Measurements from ENCODE around the gene DNAJC3. TPM values are rescaled to one million over a fixed set of nuclear protein-coding genes. Genes with fewer than 3 reads are reported as not detected.

DNAJC3 gene
- polyA plus RNA-seq, 1 of the 3 experiments (the other 2 are of a cell fraction): 5.8 TPM

DNA sequence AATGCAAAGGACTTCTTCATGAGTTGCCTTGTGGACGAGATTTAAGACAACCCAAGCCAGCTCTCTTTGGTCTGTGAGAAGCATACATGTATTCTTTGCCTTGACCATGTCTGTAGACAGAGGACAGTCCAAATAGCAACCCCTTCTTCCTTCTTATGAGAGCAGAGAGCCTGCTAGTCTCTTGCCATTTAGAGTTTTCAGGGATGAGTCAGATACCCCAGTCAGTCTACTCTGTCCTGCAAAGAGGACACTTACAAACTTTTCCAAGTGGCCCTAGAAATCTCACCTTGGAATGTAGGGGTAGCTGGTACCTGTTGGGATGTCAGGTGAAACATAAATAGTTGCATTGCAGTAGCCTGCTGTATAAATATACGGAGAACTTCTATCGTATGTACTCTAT lies 36.7 kb downstream of the DNAJC3 start:
- no peak overlapping the region for H3K4me3 ChIP-seq (ENCODE audit: low read depth in 2 of 2, low read length in 1 of 2)

More for the DNA sequence above, 36.7 kb downstream of the DNAJC3 start:
- H3K9me2 ChIP-seq: no peaks in the 10 kb centered on the region
- no peak overlapping the region for H3K4me2 ChIP-seq
- no peaks in the 10 kb centered on the region; the same call in 1 of the 2 replicates for H3K79me2 ChIP-seq (ENCODE audit: insufficient read depth)
- H3K9me3 ChIP-seq: no peaks in the 10 kb centered on the region; the same call in 1 of the 2 replicates
- H3F3A ChIP-seq (replicated peaks; ENCODE audit: insufficient read depth): no peaks in the 10 kb centered on the region
- TF ChIP-seq, protein P1, sequence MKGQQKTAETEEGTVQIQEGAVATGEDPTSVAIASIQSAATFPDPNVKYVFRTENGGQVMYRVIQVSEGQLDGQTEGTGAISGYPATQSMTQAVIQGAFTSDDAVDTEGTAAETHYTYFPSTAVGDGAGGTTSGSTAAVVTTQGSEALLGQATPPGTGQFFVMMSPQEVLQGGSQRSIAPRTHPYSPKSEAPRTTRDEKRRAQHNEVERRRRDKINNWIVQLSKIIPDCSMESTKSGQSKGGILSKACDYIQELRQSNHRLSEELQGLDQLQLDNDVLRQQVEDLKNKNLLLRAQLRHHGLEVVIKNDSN (IDR thresholded peaks at IDR 0.05; ENCODE audit: borderline replicate concordance, low read depth): no peak
- TF ChIP-seq CHD2 (IDR thresholded peaks at IDR 0.05; ENCODE audit: low read length, partially characterized antibody) (no peak), GATA2 (CRISPR knock-in tag; IDR thresholded peaks at IDR 0.05) (no peak), NRF1 (IDR thresholded peaks at IDR 0.05; ENCODE audit: low read depth, low read length) (no peak), RAD21 (IDR thresholded peaks at IDR 0.05; ENCODE audit: low read length) (no peak), TCF12 (IDR thresholded peaks at IDR 0.05) (no peak), YY1 (IDR thresholded peaks at IDR 0.05; ENCODE audit: low read depth) (no peak), IRF3 (IDR thresholded peaks at IDR 0.05; ENCODE audit: low read depth, low read length) (no peak), MEF2A (IDR thresholded peaks at IDR 0.05; ENCODE audit: borderline replicate concordance, low read depth) (no peak), ZBTB33 (IDR thresholded peaks at IDR 0.05; ENCODE audit: borderline replicate concordance, low read depth) (no peak), FOXM1 (IDR thresholded peaks at IDR 0.05; ENCODE audit: low read depth) (no peak), NFIC (IDR thresholded peaks at IDR 0.05; ENCODE audit: borderline replicate concordance) (no peak)
- no peak overlapping the region for H2AFZ ChIP-seq (ENCODE audit: low read depth)
- no peaks in the 10 kb centered on the region for H3K4me1 ChIP-seq (ENCODE audit: control insufficient read depth in 1 of 2, insufficient read depth in 2 of 2, low read depth in 1 of 2, low read length in 1 of 2)
- ChIA-PET CTCF (interaction anchor here (1.2 kb wide), 1 partner anchor 120 kb away, joined by 3 read pairs; no protein-coding TSS in a partner anchor), POLR2A (no interaction called here)
- no peak overlapping the region for H3K27ac ChIP-seq (ENCODE audit: low read depth in 2 of 2, low read length in 1 of 2)
- H3K27me3 ChIP-seq (ENCODE audit: insufficient read depth): no peaks in the 10 kb centered on the region
- no peak for DNase-seq
- WGBS (ENCODE audit: low lambda C conversion rate): 99% methylated on average over 3 of the region's 3 CpGs
- H4K20me1 ChIP-seq (ENCODE audit: insufficient read depth): no peaks in the 10 kb centered on the region
- no peak overlapping the region for H3K9ac ChIP-seq
- peaks cover 7 to 28% of the 10 kb centered on the region in 2 experiments for H3K36me3 ChIP-seq (replicated peaks in 1 of 2; ENCODE audit: control insufficient read depth in 1 of 2, insufficient read depth in 2 of 2, low read length in 1 of 2)
